Panc1 (cell line): Measurements from ENCODE around the gene ANGPTL1. TPM values are rescaled to one million over a fixed set of nuclear protein-coding genes. Genes with fewer than 3 reads are reported as not detected.

Experiments used
- ATAC-seq: fragments of 200-7000 bp; cut with Tn5 transposase; 2 replicates; pipeline ENCODE4 v1.9.1; 2020; ENCODE audit warnings: mild to moderate bottlenecking, moderate library complexity
- BruUV-seq: library from RNA; stranded (reverse); fragments of 400-500 nt; replicated peaks from 2 replicates; lab custom pipeline; 2021; lab: Mats Ljungman, UMichigan
- CTCF ChIA-PET: fragments of 300-600 bp; sonication (Branson Sonifier 250); formaldehyde crosslinking; loops from one replicate; lab custom pipeline; 2022; ENCODE audit warnings: antibody characterized with exemption; lab: Charles Lee
- POLR2A ChIA-PET: fragments of 300-600 bp; sonication (Branson Sonifier 250); formaldehyde crosslinking; loops from one replicate; lab custom pipeline; 2022; ENCODE audit warnings: antibody characterized with exemption; lab: Charles Lee
- DNase-seq: peaks from one replicate; pipeline ENCODE4 v3.0.0-alpha.2; 2010; ENCODE audit warnings: low read depth, low spot score
- H3K27ac ChIP-seq: 2 replicates; pipeline ENCODE4 v1.5.1; 2011; ENCODE audit warnings: mild to moderate bottlenecking, low read length, inconsistent platforms
- H3K27me3 ChIP-seq: fragments of 200-500 bp; sonication (Bioruptor generic); 2 replicates; pipeline ENCODE4 v1.6.0; 2014; ENCODE audit warnings: low read length, inconsistent platforms; ENCODE audit not compliant: control insufficient read depth, insufficient read depth
- H3K36me3 ChIP-seq: fragments of 200-500 bp; sonication (Bioruptor generic); 2 replicates; pipeline ENCODE4 v1.5.1; 2014; ENCODE audit warnings: inconsistent platforms, mild to moderate bottlenecking, low read length, moderate library complexity; ENCODE audit not compliant: control insufficient read depth, insufficient read depth
- H3K4me1 ChIP-seq: 2 replicates; pipeline ENCODE4 v1.5.1; 2011; ENCODE audit warnings: inconsistent platforms, mild to moderate bottlenecking, low read length, moderate library complexity; ENCODE audit not compliant: control insufficient read depth, insufficient read depth
- H3K4me3 ChIP-seq, 2 experiments: 2 replicates each; pipeline ENCODE4 v1.5.1; 2011 to 2012; ENCODE audit warnings: low read depth in 2 of 2, low read length in 2 of 2, mild to moderate bottlenecking in 2 of 2, inconsistent platforms in 1 of 2, moderate library complexity in 1 of 2
- H3K9me3 ChIP-seq: fragments of 200-500 bp; sonication (Bioruptor generic); 2 replicates; pipeline ENCODE4 v1.5.1; 2014; ENCODE audit warnings: low read depth, mild to moderate bottlenecking, inconsistent platforms, low read length, moderate library complexity; ENCODE audit not compliant: control insufficient read depth, insufficient read depth
- POLR2AphosphoS5 ChIP-seq: IDR thresholded peaks from 2 replicates; pipeline ENCODE4 v1.6.1; 2012; ENCODE audit warnings: mild to moderate bottlenecking, low read depth, low read length, moderate library complexity
- REST ChIP-seq, 2 experiments: IDR thresholded peaks; 2 replicates each; pipeline ENCODE4 v1.6.1; 2011 to 2012; ENCODE audit warnings: low read depth in 2 of 2, control low read depth in 1 of 2, low read length in 1 of 2, mild to moderate bottlenecking in 1 of 2, moderate library complexity in 1 of 2; ENCODE audit not compliant: insufficient read depth in 1 of 2
- SIN3A ChIP-seq: IDR thresholded peaks from 2 replicates; pipeline ENCODE4 v1.6.1; 2012; ENCODE audit warnings: low read depth, mild to moderate bottlenecking, low read length, moderate library complexity, borderline replicate concordance; ENCODE audit not compliant: insufficient read depth
- TCF7L2 ChIP-seq: IDR thresholded peaks from 2 replicates; pipeline ENCODE4 v1.6.1; 2011; ENCODE audit warnings: mild to moderate bottlenecking, low read depth, low read length, inconsistent platforms
- in situ Hi-C: cut with HindIII; loops from 2 replicates; pipeline ENCODE4 v1.10.0; 2016; ENCODE audit warnings: low sequenced_read_pairs, low pct_unique_long_range_greater_than_20kb
- intact Hi-C: fragments of 100-400 bp; cut with micrococcal nuclease; formaldehyde crosslinking; loops from one replicate; pipeline ENCODE4 v1.10.0; 2022; ENCODE audit not compliant: unreplicated experiment
- total RNA-seq: library from RNA; stranded (reverse); gene quantifications from one replicate; pipeline ENCODE4 v1.2.1, GENCODE V29; 2021; ENCODE audit not compliant: unreplicated experiment
- TF ChIP-seq, protein P1 (sequence below): fragments of 450-650 bp; IDR thresholded peaks from 2 replicates; pipeline ENCODE4 v1.5.1; 2017; ENCODE audit warnings: mild to moderate bottlenecking

The ANGPTL1 gene
- total RNA-seq, 1 experiment from 2014 or later, result not detected

DNA sequence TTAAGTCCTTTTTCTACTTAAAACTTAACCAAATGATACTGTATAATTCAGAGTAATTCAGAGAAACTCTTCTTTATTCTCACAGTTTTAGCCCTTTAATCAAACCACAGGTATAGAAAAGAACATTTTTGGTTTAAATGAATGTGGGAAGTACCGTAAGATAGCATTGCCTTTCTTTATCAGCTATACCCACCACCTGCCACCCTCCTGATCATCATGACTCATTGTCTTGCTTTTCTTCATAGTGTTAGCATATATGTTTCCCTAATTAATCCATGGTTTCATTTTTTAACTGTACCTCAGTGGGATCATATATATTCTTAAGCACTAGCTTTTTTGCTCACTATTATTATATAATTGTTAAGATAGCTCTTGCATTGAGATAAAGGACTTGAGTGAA, 27.5 kb upstream of the ANGPTL1 start:
- intact Hi-C loops (no loop called here), in situ Hi-C loops (no loop called here)
- H3K27ac ChIP-seq, result no peak overlapping the region
- CTCF ChIA-PET, result no interaction called here
- no peak overlapping the region for H3K4me3 ChIP-seq
- no peaks in the 10 kb centered on the region for H3K27me3 ChIP-seq
- POLR2A ChIA-PET, result no interaction called here
- ATAC-seq (no peak), DNase-seq (no peak)
- H3K9me3 ChIP-seq, result no peaks in the 10 kb centered on the region
- H3K36me3 ChIP-seq, result no peaks in the 10 kb centered on the region
- no peak for TF ChIP-seq SIN3A
- no peak for TF ChIP-seq POLR2AphosphoS5
- TF ChIP-seq, protein P1, sequence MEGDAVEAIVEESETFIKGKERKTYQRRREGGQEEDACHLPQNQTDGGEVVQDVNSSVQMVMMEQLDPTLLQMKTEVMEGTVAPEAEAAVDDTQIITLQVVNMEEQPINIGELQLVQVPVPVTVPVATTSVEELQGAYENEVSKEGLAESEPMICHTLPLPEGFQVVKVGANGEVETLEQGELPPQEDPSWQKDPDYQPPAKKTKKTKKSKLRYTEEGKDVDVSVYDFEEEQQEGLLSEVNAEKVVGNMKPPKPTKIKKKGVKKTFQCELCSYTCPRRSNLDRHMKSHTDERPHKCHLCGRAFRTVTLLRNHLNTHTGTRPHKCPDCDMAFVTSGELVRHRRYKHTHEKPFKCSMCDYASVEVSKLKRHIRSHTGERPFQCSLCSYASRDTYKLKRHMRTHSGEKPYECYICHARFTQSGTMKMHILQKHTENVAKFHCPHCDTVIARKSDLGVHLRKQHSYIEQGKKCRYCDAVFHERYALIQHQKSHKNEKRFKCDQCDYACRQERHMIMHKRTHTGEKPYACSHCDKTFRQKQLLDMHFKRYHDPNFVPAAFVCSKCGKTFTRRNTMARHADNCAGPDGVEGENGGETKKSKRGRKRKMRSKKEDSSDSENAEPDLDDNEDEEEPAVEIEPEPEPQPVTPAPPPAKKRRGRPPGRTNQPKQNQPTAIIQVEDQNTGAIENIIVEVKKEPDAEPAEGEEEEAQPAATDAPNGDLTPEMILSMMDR, result no peak
- no peak for TF ChIP-seq TCF7L2
- TF ChIP-seq REST (IDR thresholded peaks at IDR 0.05; ENCODE audit: insufficient read depth in 1 of 2, low read depth in 2 of 2, low read length in 1 of 2), result no peak
- no TSS peak for BruUV-seq
- H3K4me1 ChIP-seq, result no peaks in the 10 kb centered on the region

DNA sequence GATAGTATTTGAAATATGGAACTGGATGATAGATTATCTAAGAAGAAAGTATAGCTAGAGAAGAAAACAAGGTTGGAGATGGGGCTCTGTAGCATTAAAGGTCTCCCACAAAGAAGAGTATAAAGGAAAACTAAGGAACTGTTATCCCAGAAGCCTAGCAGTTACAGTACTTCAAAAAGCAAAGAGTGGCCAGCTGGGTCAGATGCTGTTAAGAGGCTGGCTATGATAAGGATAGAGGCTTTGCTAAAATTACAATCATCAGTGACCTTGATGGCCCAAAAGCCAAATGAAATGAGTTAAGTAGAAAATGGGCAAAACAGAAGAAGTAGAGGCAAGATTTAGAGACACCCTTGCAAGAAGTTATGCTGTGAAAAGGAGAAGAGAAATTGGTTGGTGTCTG, 25.1 kb upstream of the ANGPTL1 start:
- in situ Hi-C loops (no loop called here), intact Hi-C loops (no loop called here)
- ChIA-PET POLR2A (no interaction called here), CTCF (no interaction called here)
- H3K4me1 ChIP-seq, result no peaks in the 10 kb centered on the region
- no TSS peak for BruUV-seq
- no peak overlapping the region for H3K27ac ChIP-seq
- TF ChIP-seq SIN3A (no peak), REST (IDR thresholded peaks at IDR 0.05; ENCODE audit: insufficient read depth in 1 of 2, low read depth in 2 of 2, low read length in 1 of 2) (no peak), POLR2AphosphoS5 (no peak), TCF7L2 (no peak)
- TF ChIP-seq, protein P1, result no peak
- H3K36me3 ChIP-seq, result no peaks in the 10 kb centered on the region
- no peaks in the 10 kb centered on the region for H3K9me3 ChIP-seq
- DNase-seq, result no peak
- no peak overlapping the region for H3K4me3 ChIP-seq
- ATAC-seq, result no peak
- no peaks in the 10 kb centered on the region for H3K27me3 ChIP-seq
